Spleen (tissue), 11 donors: ENCODE measurements around the gene RPL19. TPM values are rescaled to one million over a fixed set of nuclear protein-coding genes. Genes with fewer than 3 reads are reported as not detected.

Experiments used
- DNase-seq: peaks from one replicate; pipeline ENCODE4 v3.0.0-alpha.2; 2020
- H3K27ac ChIP-seq, 8 donors: fragments of 200-600 bp; sonication (generic) in 7 of 8; 1 replicate in 4 of 8; 2 replicates in 4 of 8; pipeline versions ENCODE4 v1.5.0 to v1.8.0; 2016 to 2021; ENCODE audit warnings: inconsistent platforms in 4 of 8, mild to moderate bottlenecking in 4 of 8, moderate library complexity in 1 of 8
- H3K27me3 ChIP-seq, 7 donors: fragments of 200-600 bp; sonication (generic) in 6 of 7; replicated peaks in 1 of 7; 1 replicate in 4 of 7; 2 replicates in 3 of 7; pipeline versions ENCODE4 v1.5.0 to v1.8.0; 2016 to 2021; ENCODE audit warnings: inconsistent platforms in 3 of 7, mild to moderate bottlenecking in 1 of 7
- H3K36me3 ChIP-seq, 6 donors: fragments of 200-600 bp; sonication (generic) in 5 of 6; 1 replicate in 4 of 6; 2 replicates in 2 of 6; pipeline versions ENCODE4 v1.5.0 to v1.8.0; 2016 to 2021; ENCODE audit warnings: inconsistent platforms in 2 of 6
- H3K4me1 ChIP-seq, 6 donors: fragments of 200-600 bp; sonication (generic) in 5 of 6; 1 replicate in 3 of 6; 2 replicates in 3 of 6; pipeline versions ENCODE4 v1.5.0 to v1.8.0; 2016 to 2021; ENCODE audit warnings: inconsistent platforms in 3 of 6
- H3K4me3 ChIP-seq, 8 donors: fragments of 200-600 bp; sonication (generic) in 7 of 8; 1 replicate in 4 of 8; 2 replicates in 4 of 8; pipeline versions ENCODE4 v1.5.0 to v1.8.0; 2016 to 2021; ENCODE audit warnings: inconsistent platforms in 4 of 8, mild to moderate bottlenecking in 4 of 8, moderate library complexity in 2 of 8
- H3K9me3 ChIP-seq, 8 donors: fragments of 200-600 bp; sonication (generic) in 7 of 8; 1 replicate in 4 of 8; 2 replicates in 4 of 8; pipeline versions ENCODE4 v1.5.0 to v1.8.0; 2016 to 2021; ENCODE audit warnings: inconsistent platforms in 4 of 8
- CTCF ChIP-seq, 11 experiments: fragments of 200-600 bp in 7 of 11; fragments of 450-650 bp in 4 of 11; sonication (generic) in 4 of 11; IDR thresholded peaks in 8 of 11; conservative IDR thresholded peaks in 3 of 11; 1 replicate in 7 of 11; 2 replicates in 4 of 11; pipeline versions ENCODE4 v1.4.0 to v1.8.0; 2016 to 2021; ENCODE audit warnings: antibody characterized with exemption in 11 of 11, inconsistent platforms in 4 of 11, mild to moderate bottlenecking in 1 of 11
- POLR2A ChIP-seq, 3 donors: fragments of 450-650 bp; IDR thresholded peaks; one replicate each; pipeline ENCODE4 v1.5.1; 2017; ENCODE audit warnings: antibody characterized with exemption in 3 of 3, mild to moderate bottlenecking in 1 of 3
- POLR2AphosphoS5 ChIP-seq, 3 donors: sonication (generic); formaldehyde crosslinking; IDR thresholded peaks; one replicate each; pipeline ENCODE4 v1.5.1; 2017; ENCODE audit warnings: antibody characterized with exemption in 3 of 3
- WGBS, 5 donors: extraction: QIAGEN DNeasy Blood & Tissue Kit in 3 of 5; methylation state at CpG; one replicate each; pipeline versions ENCODE4 v1.1.5 to v1.1.7; 2013 to 2018; 5-methylcytosine and 5-hydroxymethylcytosine counted together
- intact Hi-C: fragments of 100-400 bp; cut with DNase I; formaldehyde crosslinking; loops from one replicate; pipeline ENCODE4 v1.15.0; 2023; ENCODE audit warnings: low total_unique reads
- polyA plus RNA-seq, 3 donors: library from polyadenylated mRNA; stranded (reverse); fragments of 200-250 nt; gene quantifications; one replicate each; pipeline ENCODE4 v1.2.1, GENCODE V29; 2013
- total RNA-seq, 7 donors: library from RNA; depleted of rRNA in 3 of 7; stranded (reverse); fragments of >200 nt in 3 of 7; fragmentation: NEBNext Ultra II Directional in 4 of 7; extraction: Animal tissue kit (Norgen Biotek cat#: 25700) in 4 of 7; gene quantifications; one replicate each; pipeline versions ENCODE4 v1.1.0 to v1.2.1, GENCODE V29; 2016 to 2021
- donor health status: healthy with polysubstance abuse.
- donor health status: DM: no; HTN: no; CAD: no; lungs with moderate emphysema.
- donor health status: DM: no; HTN: no; CAD: no.
- donor health status: Bipolar disorder and iron deficiency.
- donor health status: healthy.
- donor health status: DM: no; HTN: no; CAD: no.
- donor health status: DM: yes; HTN: yes; CAD: no.

The RPL19 gene
- total and polyA plus RNA-seq, 10 donors: 1,504 to 7,360 (median 3,641) TPM

GRCh38 chr17:39212841-39213480 is 12.9 kb downstream of the RPL19 start:
- Histone ChIP-seq H3K9me3 (no peaks in the 10 kb centered on the region), H3K4me3 (no peak overlapping the region), H3K27ac (no peak overlapping the region), H3K4me1 (peaks cover 12 to 30% (median 25%) of the 10 kb centered on the region in 6 donors), H3K27me3 (peaks cover 0 to 74% (median 13%) of the 10 kb centered on the region in 7 donors), H3K36me3 (no peaks in the 10 kb centered on the region)
- TF ChIP-seq POLR2A (IDR thresholded peaks at IDR 0.05): no peak
- no peak for TF ChIP-seq CTCF (IDR thresholded peaks at IDR 0.05 in 8 of 11, conservative IDR thresholded peaks at IDR 0.05 in 3 of 11)
- no peak for TF ChIP-seq POLR2AphosphoS5 (IDR thresholded peaks at IDR 0.05)
- 76 to 87% (median 84%) methylated on average over 11 to 16 of the region's 16 CpGs for WGBS, 5 donors
- intact Hi-C loops: no loop called here
- no peak for DNase-seq

GRCh38 chr17:39213852-39214251 is 13.8 kb downstream of the RPL19 start:
- Histone ChIP-seq H3K4me3 (no peak overlapping the region), H3K36me3 (no peaks in the 10 kb centered on the region), H3K9me3 (no peaks in the 10 kb centered on the region), H3K27me3 (peaks cover 0 to 83% (median 13%) of the 10 kb centered on the region in 7 donors), H3K4me1 (peaks cover 8 to 21% (median 17%) of the 10 kb centered on the region in 6 donors), H3K27ac (no peak overlapping the region)
- WGBS, 5 donors: 80 to 94% (median 83%) methylated on average over 4 to 9 of the region's 9 CpGs
- TF ChIP-seq POLR2A (IDR thresholded peaks at IDR 0.05) (no peak), CTCF (IDR thresholded peaks at IDR 0.05 in 8 of 11, conservative IDR thresholded peaks at IDR 0.05 in 3 of 11) (no peak), POLR2AphosphoS5 (IDR thresholded peaks at IDR 0.05) (no peak)
- intact Hi-C loops: no loop called here
- DNase-seq: no peak

- Histone ChIP-seq H3K4me1 (no peaks in the 10 kb centered on the region), H3K4me3 (no peak overlapping the region), H3K9me3 (no peaks in the 10 kb centered on the region), H3K27ac (no peak overlapping the region), H3K27me3 (peaks cover 0 to 70% (median 4%) of the 10 kb centered on the region in 7 donors), H3K36me3 (no peaks in the 10 kb centered on the region)
- intact Hi-C loops: no loop called here
- TF ChIP-seq POLR2AphosphoS5 (IDR thresholded peaks at IDR 0.05) (no peak), POLR2A (IDR thresholded peaks at IDR 0.05) (no peak), CTCF (IDR thresholded peaks at IDR 0.05 in 8 of 11, conservative IDR thresholded peaks at IDR 0.05 in 3 of 11) (no peak)
- DNase-seq: no peak
- WGBS, 5 donors: 24 to 41% (median 27%) methylated on average over 20 to 24 of the region's 24 CpGs
Measured at GRCh38 chr17:39217734-39218369, 17.8 kb downstream of the RPL19 start.

GRCh38 chr17:39218906-39219305 is 18.8 kb downstream of the RPL19 start:
- no peak for TF ChIP-seq CTCF (IDR thresholded peaks at IDR 0.05 in 8 of 11, conservative IDR thresholded peaks at IDR 0.05 in 3 of 11)
- no peak for TF ChIP-seq POLR2A (IDR thresholded peaks at IDR 0.05)
- no peak for TF ChIP-seq POLR2AphosphoS5 (IDR thresholded peaks at IDR 0.05)
- DNase-seq: no peak
- Histone ChIP-seq H3K4me1 (no peaks in the 10 kb centered on the region), H3K27me3 (peaks cover 0 to 75% (median 6%) of the 10 kb centered on the region in 7 donors), H3K36me3 (no peaks in the 10 kb centered on the region), H3K4me3 (no peak overlapping the region), H3K9me3 (no peaks in the 10 kb centered on the region), H3K27ac (no peak overlapping the region)
- WGBS, 5 donors: 80 to 85% (median 82%) methylated on average over 8 of the region's 8 CpGs
- intact Hi-C loops: no loop called here
